Trophoblast cell (in vitro differentiated cells and primary cell): ENCODE data around the gene TMEM82.
A peak's percentile ranks its signal among the peaks of the same experiment; 100 is the strongest.

Experiments
- DNase-seq, 2 donors: peaks; one replicate each; pipeline ENCODE4 v3.0.0-alpha.2; 2016
- H2AFZ ChIP-seq: 2 replicates; pipeline ENCODE4 v1.6.1; 2013; ENCODE audit warnings: low read length, moderate library complexity, mild to moderate bottlenecking; ENCODE audit not compliant: insufficient read depth, poor library complexity
- H2AK5ac ChIP-seq: 2 replicates; pipeline ENCODE4 v1.6.1; 2013; ENCODE audit warnings: mild to moderate bottlenecking, low read length
- H2BK120ac ChIP-seq: 2 replicates; pipeline ENCODE4 v1.6.1; 2013; ENCODE audit warnings: low read length, mild to moderate bottlenecking, moderate library complexity; ENCODE audit not compliant: insufficient read depth, poor library complexity
- H2BK12ac ChIP-seq: 2 replicates; pipeline ENCODE4 v1.6.1; 2013; ENCODE audit warnings: mild to moderate bottlenecking, low read length, moderate library complexity
- H2BK5ac ChIP-seq: 2 replicates; pipeline ENCODE4 v1.6.1; 2013; ENCODE audit warnings: low read length, low read depth, moderate library complexity, mild to moderate bottlenecking; ENCODE audit not compliant: poor library complexity
- H3K14ac ChIP-seq: 2 replicates; pipeline ENCODE4 v1.6.1; 2013; ENCODE audit warnings: mild to moderate bottlenecking, low read length
- H3K18ac ChIP-seq: 2 replicates; pipeline ENCODE4 v1.6.1; 2013; ENCODE audit warnings: mild to moderate bottlenecking, low read length
- H3K23ac ChIP-seq: 2 replicates; pipeline ENCODE4 v1.6.1; 2013; ENCODE audit warnings: low read length
- H3K27ac ChIP-seq: 2 replicates; pipeline ENCODE4 v1.5.1; 2013; ENCODE audit warnings: low read depth, mild to moderate bottlenecking, inconsistent platforms, low read length, moderate library complexity
- H3K27me3 ChIP-seq: 2 replicates; pipeline ENCODE4 v1.6.1; 2013; ENCODE audit warnings: inconsistent platforms, mild to moderate bottlenecking, low read length, moderate library complexity; ENCODE audit not compliant: insufficient read depth
- H3K36me3 ChIP-seq, 2 experiments: 1 replicate in 1 of 2; 2 replicates in 1 of 2; pipeline ENCODE4 v1.6.1; 2013; ENCODE audit warnings: low read length in 2 of 2, mild to moderate bottlenecking in 2 of 2, moderate library complexity in 1 of 2; ENCODE audit not compliant: insufficient read depth in 2 of 2, control insufficient read depth in 1 of 2
- H3K4ac ChIP-seq: 2 replicates; pipeline ENCODE4 v1.6.1; 2013; ENCODE audit warnings: low read depth, mild to moderate bottlenecking, low read length, moderate library complexity
- H3K4me1 ChIP-seq, 2 experiments: 1 replicate in 1 of 2; 2 replicates in 1 of 2; pipeline ENCODE4 v1.6.1; 2013; ENCODE audit warnings: low read length in 2 of 2, mild to moderate bottlenecking in 2 of 2, moderate library complexity in 1 of 2; ENCODE audit not compliant: insufficient read depth in 2 of 2, control insufficient read depth in 1 of 2
- H3K4me2 ChIP-seq: 2 replicates; pipeline ENCODE4 v1.6.1; 2013; ENCODE audit warnings: inconsistent platforms, mild to moderate bottlenecking, low read length, moderate library complexity
- H3K4me3 ChIP-seq: 2 replicates; pipeline ENCODE4 v1.5.1; 2013; ENCODE audit warnings: mild to moderate bottlenecking, low read depth, low read length, inconsistent platforms
- H3K79me1 ChIP-seq: one replicate; pipeline ENCODE4 v1.6.1; 2013; ENCODE audit warnings: low read length
- H3K79me2 ChIP-seq: 2 replicates; pipeline ENCODE4 v1.6.1; 2013; ENCODE audit warnings: low read length, mild to moderate bottlenecking; ENCODE audit not compliant: control insufficient read depth, insufficient read depth, poor library complexity
- H3K9ac ChIP-seq: 2 replicates; pipeline ENCODE4 v1.6.1; 2013; ENCODE audit warnings: mild to moderate bottlenecking, low read length
- H3K9me3 ChIP-seq: 2 replicates; pipeline ENCODE4 v1.6.1; 2013; ENCODE audit warnings: low read depth, mild to moderate bottlenecking, control low read depth, inconsistent platforms, low read length; ENCODE audit not compliant: insufficient read depth
- H4K12ac ChIP-seq: 2 replicates; pipeline ENCODE4 v1.6.1; 2013; ENCODE audit warnings: low read depth, mild to moderate bottlenecking, low read length, moderate library complexity
- H4K8ac ChIP-seq: 2 replicates; pipeline ENCODE4 v1.6.1; 2013; ENCODE audit warnings: low read depth, mild to moderate bottlenecking, low read length, moderate library complexity
- H4K91ac ChIP-seq: one replicate; pipeline ENCODE4 v1.6.1; 2013; ENCODE audit warnings: low read depth, mild to moderate bottlenecking, low read length, moderate library complexity
- WGBS: extraction: QIAGEN DNeasy Blood & Tissue Kit; methylation state at CpG from one replicate; pipeline ENCODE4 v1.1.7; 2013; ENCODE audit warnings: missing lambda C conversion rate; ENCODE audit not compliant: insufficient read length, insufficient coverage; ENCODE audit errors: extremely low coverage; 5-methylcytosine and 5-hydroxymethylcytosine counted together

Gene TMEM82

GRCh38 chr1:15758953-15759661 lies 16.8 kb downstream of the TMEM82 start:
- H2AFZ ChIP-seq, result peak overlapping the region; percentile 73
- peak overlapping the region; percentile 46 for H2AK5ac ChIP-seq
- peak overlapping the region; percentile 97 for H3K4ac ChIP-seq
- peak overlapping the region; percentile 97 for H2BK5ac ChIP-seq
- no CpG with 5 or more reads among the region's 58 CpGs for WGBS
- H3K4me3 ChIP-seq, result peak overlapping the region; percentile 94
- peak overlapping the region; percentile 88 for H2BK120ac ChIP-seq
- H4K8ac ChIP-seq, result peak overlapping the region; percentile 97
- H3K79me1 ChIP-seq, result peaks cover 27% of the 10 kb centered on the region
- peak overlapping the region; percentile 81 for H3K27ac ChIP-seq
- peak overlapping the region; percentile 99 for H3K9ac ChIP-seq
- peak overlapping the region; percentile 37 for H4K12ac ChIP-seq
- H3K36me3 ChIP-seq, result peaks cover 7% of the 10 kb centered on the region in 2 experiments
- no peak overlapping the region for H3K23ac ChIP-seq
- H2BK12ac ChIP-seq, result peak overlapping the region; percentile 24
- H3K4me1 ChIP-seq, result peaks cover 14 to 29% of the 10 kb centered on the region in 2 experiments
- peak; percentile 68 to 78 for DNase-seq
- H3K79me2 ChIP-seq, result peaks cover 23% of the 10 kb centered on the region
- peak overlapping the region; percentile 73 for H3K18ac ChIP-seq
- H3K4me2 ChIP-seq, result peak overlapping the region; percentile 69
- H3K14ac ChIP-seq, result peak overlapping the region; percentile 99
- no peaks in the 10 kb centered on the region for H3K27me3 ChIP-seq
- peaks cover 2% of the 10 kb centered on the region for H3K9me3 ChIP-seq
- peak overlapping the region; percentile 99 for H4K91ac ChIP-seq

DNA sequence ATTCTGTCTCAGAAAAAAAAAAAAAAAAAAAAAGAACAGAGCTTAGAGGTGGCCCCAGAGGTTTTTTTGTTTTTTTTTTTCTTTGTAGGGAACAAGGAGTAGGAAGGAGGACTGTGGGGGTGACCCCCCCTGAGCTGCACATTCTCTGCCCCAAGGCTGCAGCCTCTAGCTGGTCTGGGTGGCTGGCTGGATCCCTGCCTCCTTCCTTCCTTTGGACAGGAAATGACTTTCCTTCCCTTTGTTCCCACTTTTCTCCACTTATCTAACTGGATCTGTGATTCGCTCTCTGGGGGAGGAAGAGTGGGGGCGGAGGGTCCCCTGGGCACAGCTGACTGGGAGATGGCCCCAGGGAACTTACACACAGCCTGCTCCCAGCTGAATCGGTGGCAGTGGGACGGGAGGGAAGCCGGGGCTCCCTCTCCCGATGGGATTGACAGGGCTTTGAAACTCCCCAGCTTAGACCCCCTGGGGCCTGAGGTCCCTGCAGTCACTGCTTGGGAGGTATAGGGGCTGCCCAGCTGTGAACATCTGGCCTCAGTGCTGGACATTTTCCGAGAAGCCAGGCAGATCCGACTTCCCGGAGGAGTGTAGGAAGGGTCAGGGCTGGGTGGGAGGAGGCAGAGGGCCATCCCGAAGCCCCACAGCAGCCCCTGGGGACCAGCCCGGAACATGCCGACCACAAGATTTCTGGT lies 18.4 kb downstream of the TMEM82 start:
- Histone ChIP-seq H2AK5ac (no peak overlapping the region), H3K27ac (peak overlapping the region; percentile 81), H3K23ac (no peak overlapping the region), H4K12ac (no peak overlapping the region), H3K79me2 (peaks cover 23% of the 10 kb centered on the region), H3K4me1 (peaks cover 14 to 29% of the 10 kb centered on the region in 2 experiments), H2BK5ac (peak overlapping the region; percentile 0), H3K79me1 (peaks cover 27% of the 10 kb centered on the region), H2BK120ac (peak overlapping the region; percentile 5), H4K91ac (peak overlapping the region; percentile 41), H2AFZ (no peak overlapping the region), H3K14ac (peak overlapping the region; percentile 0), H3K9ac (peak overlapping the region; percentile 54), H3K9me3 (peaks cover 2% of the 10 kb centered on the region), H2BK12ac (peak overlapping the region; percentile 5), H3K4ac (peak overlapping the region; percentile 93), H3K27me3 (no peaks in the 10 kb centered on the region), H3K18ac (peak overlapping the region; percentile 4), H4K8ac (peak overlapping the region; percentile 5), H3K4me3 (peak overlapping the region; percentile 54), H3K36me3 (peaks cover 22 to 23% of the 10 kb centered on the region in 2 experiments), H3K4me2 (peak overlapping the region; percentile 68)
- WGBS, result no CpG with 5 or more reads among the region's 12 CpGs
- peak; percentile 49 to 64 for DNase-seq

DNA sequence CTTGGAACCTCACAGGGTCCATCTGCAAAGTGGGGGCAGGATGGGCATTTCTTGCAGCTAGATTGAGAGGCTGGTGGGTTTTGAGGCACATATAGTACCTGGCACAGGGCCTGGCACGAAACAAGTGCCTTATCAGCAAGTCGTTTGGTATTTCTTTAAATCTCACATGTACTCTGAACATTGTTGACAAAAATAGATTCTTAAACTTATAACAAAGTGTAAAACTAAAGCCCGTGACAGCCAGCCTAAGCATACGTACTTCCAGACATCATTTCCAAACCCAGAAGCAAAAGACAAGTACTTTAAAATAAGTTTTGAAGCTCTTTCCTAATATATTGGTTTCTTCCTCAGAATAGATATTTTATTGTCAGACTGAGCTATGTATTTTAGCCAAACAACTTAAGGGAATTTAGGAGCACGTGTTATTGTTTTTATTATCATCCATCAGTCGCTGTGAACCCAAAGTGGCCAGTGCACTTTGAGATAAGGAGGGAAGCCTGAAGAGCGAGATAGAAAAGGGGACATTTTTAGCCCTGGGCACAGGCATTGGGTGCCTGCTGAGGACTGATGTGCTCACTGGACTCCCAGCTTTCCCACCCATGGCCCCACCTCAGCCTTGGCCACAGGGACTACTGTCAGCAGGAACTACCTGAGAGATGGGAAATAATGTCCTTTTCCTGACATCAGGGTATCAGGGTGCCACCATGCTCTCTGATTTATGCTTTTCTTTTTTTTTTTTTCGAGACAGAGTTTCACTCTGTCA lies 19.2 kb downstream of the TMEM82 start:
- Histone ChIP-seq H3K23ac (no peak overlapping the region), H2AK5ac (no peak overlapping the region), H3K14ac (peak overlapping the region; percentile 0), H3K79me2 (peaks cover 23% of the 10 kb centered on the region), H4K12ac (no peak overlapping the region), H2AFZ (no peak overlapping the region), H4K91ac (no peak overlapping the region), H3K4me1 (peaks cover 14 to 29% of the 10 kb centered on the region in 2 experiments), H3K9me3 (peaks cover 2% of the 10 kb centered on the region), H3K4me3 (no peak overlapping the region), H2BK12ac (no peak overlapping the region), H2BK5ac (no peak overlapping the region), H2BK120ac (peak overlapping the region; percentile 5), H3K27me3 (no peaks in the 10 kb centered on the region), H3K9ac (no peak overlapping the region), H3K4ac (peak overlapping the region; percentile 93), H4K8ac (no peak overlapping the region), H3K4me2 (peak overlapping the region; percentile 68), H3K79me1 (peaks cover 27% of the 10 kb centered on the region), H3K36me3 (peaks cover 29 to 30% of the 10 kb centered on the region in 2 experiments), H3K27ac (no peak overlapping the region), H3K18ac (peak overlapping the region; percentile 7)
- peak; percentile 64 to 65 for DNase-seq
- no CpG with 5 or more reads among the region's 8 CpGs for WGBS

DNA sequence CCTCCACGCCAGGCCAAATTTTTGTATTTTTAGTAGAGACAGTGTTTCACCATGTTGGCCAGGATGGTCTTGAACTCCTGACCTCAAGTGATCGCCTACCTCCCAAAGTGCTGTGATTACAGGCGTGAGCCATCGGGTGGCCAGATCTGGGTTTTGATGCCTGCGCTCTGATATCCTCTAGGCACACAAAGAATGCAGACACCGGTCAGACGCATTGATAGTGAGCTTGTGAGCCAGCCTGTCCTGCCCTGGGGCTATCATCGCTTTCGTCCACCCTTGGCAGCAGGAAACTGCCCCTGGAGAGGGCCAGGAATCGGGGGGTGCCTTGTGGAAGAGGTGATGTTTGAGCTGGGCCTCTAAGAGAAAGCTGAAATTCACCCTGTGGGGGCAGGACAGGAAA lies 20.2 kb downstream of the TMEM82 start:
- Histone ChIP-seq H3K36me3 (peaks cover 36 to 40% of the 10 kb centered on the region in 2 experiments), H2AK5ac (no peak overlapping the region), H3K4me1 (peaks cover 10 to 25% of the 10 kb centered on the region in 2 experiments), H3K18ac (no peak overlapping the region), H2BK12ac (no peak overlapping the region), H4K12ac (no peak overlapping the region), H3K14ac (no peak overlapping the region), H4K91ac (no peak overlapping the region), H3K4me3 (no peak overlapping the region), H2AFZ (no peak overlapping the region), H4K8ac (no peak overlapping the region), H3K27me3 (no peaks in the 10 kb centered on the region), H2BK120ac (no peak overlapping the region), H3K79me1 (peaks cover 24% of the 10 kb centered on the region), H3K79me2 (peaks cover 23% of the 10 kb centered on the region), H3K9me3 (no peaks in the 10 kb centered on the region), H3K4ac (peak overlapping the region; percentile 29), H3K23ac (no peak overlapping the region), H3K9ac (no peak overlapping the region), H3K4me2 (no peak overlapping the region), H2BK5ac (no peak overlapping the region), H3K27ac (no peak overlapping the region)
- no CpG with 5 or more reads among the region's 10 CpGs for WGBS
- DNase-seq, result peak; percentile 80 to 82
